ENCODE measurements around the gene SNRPA.

DNA sequence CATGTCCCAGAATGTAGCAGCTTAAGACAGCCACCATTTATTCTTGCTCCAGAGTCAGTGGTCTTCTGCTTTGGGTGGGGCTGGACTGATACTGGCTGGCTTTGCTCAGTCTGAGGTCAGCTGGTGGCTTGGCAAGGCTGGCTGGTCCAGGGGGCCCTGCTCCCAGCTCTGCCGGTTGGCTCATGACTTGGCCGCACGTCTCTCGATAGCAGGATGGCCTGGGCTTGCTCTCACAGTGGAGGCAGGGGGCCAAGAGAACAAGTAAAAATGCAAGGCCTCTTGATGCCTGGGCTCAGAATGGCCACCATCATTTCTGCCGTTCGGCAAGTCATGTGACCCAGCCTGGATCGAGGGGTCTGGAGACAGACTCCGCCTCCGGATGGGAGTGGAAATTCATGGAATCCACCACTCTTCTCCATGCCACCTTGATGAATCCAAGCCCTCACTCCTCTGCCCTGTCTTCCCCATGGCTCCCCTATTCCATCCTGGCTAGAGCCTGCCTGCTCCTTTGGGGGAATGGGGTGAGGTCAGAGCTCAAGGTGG lies 13.8 kb upstream of the SNRPA start:
- TF ChIP-seq, protein P1, sequence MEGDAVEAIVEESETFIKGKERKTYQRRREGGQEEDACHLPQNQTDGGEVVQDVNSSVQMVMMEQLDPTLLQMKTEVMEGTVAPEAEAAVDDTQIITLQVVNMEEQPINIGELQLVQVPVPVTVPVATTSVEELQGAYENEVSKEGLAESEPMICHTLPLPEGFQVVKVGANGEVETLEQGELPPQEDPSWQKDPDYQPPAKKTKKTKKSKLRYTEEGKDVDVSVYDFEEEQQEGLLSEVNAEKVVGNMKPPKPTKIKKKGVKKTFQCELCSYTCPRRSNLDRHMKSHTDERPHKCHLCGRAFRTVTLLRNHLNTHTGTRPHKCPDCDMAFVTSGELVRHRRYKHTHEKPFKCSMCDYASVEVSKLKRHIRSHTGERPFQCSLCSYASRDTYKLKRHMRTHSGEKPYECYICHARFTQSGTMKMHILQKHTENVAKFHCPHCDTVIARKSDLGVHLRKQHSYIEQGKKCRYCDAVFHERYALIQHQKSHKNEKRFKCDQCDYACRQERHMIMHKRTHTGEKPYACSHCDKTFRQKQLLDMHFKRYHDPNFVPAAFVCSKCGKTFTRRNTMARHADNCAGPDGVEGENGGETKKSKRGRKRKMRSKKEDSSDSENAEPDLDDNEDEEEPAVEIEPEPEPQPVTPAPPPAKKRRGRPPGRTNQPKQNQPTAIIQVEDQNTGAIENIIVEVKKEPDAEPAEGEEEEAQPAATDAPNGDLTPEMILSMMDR (IDR thresholded peaks at IDR 0.05): no peak
- no peak for TF ChIP-seq POLR2A (IDR thresholded peaks at IDR 0.05)

Measured in adrenal gland (tissue), 5 donors.